Skeletal muscle satellite cell (primary cell): Measurements from ENCODE around the gene DMBX1.
A peak's percentile ranks its signal among the peaks of the same experiment; 100 is the strongest.

Experiments
- H3K27me3 ChIP-seq: 2 replicates; pipeline ENCODE4 v1.7.0; 2013; ENCODE audit warnings: low read length; ENCODE audit not compliant: control insufficient read depth, insufficient read depth
- H3K36me3 ChIP-seq: 2 replicates; pipeline ENCODE4 v1.7.0; 2013; ENCODE audit warnings: mild to moderate bottlenecking, control low read depth, low read length; ENCODE audit not compliant: insufficient read depth
- H3K4me1 ChIP-seq: 2 replicates; pipeline ENCODE4 v1.7.0; 2013; ENCODE audit warnings: low read length; ENCODE audit not compliant: control insufficient read depth, insufficient read depth
- H3K4me2 ChIP-seq: 2 replicates; pipeline ENCODE4 v1.7.0; 2013; ENCODE audit warnings: mild to moderate bottlenecking, low read length
- H3K4me3 ChIP-seq: 2 replicates; pipeline ENCODE4 v1.7.0; 2013; ENCODE audit warnings: low read length
- H3K9ac ChIP-seq: 2 replicates; pipeline ENCODE4 v1.7.0; 2013; ENCODE audit warnings: mild to moderate bottlenecking, low read depth, low read length, moderate library complexity
- H3K9me3 ChIP-seq: replicated peaks from 2 replicates; pipeline ENCODE4 v1.7.0; 2013; ENCODE audit warnings: mild to moderate bottlenecking, control low read depth, low read length

The DMBX1 gene

GRCh38 chr1:46461809-46462448, 27.7 kb upstream of the DMBX1 start:
- Histone ChIP-seq H3K27me3 (peaks cover 60% of the 10 kb centered on the region), H3K4me1 (peaks cover 9% of the 10 kb centered on the region), H3K4me2 (no peak overlapping the region), H3K4me3 (no peak overlapping the region), H3K9me3 (no peaks in the 10 kb centered on the region), H3K36me3 (no peaks in the 10 kb centered on the region), H3K9ac (no peak overlapping the region)

DNA sequence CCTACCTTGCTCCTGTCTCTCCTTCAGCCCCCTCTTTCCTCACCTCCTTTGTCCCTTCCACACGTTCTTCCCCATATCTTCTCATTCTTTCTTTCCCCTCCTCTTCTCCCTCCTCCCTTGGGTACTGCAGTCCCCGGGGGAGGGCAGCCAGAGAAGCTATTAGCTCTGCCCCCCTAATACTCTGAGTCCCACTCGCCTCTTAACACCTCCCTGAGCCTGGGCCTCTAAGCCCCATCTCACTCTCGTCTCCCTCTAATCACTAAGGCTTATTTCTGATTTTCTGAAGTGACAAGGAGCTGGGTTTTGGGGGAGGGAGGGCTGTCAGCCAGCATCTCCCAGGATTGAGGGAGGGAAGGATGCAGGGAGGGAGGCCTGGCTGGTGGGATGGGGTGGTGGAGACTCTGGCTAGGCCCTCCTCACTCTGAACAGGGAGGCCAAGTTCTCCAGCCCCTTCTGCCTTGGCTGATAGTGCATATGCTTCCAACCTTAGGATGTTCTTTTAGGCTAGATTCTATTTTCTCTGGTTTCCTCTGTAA, 25.6 kb upstream of the DMBX1 start:
- H3K27me3 ChIP-seq: peaks cover 57% of the 10 kb centered on the region
- H3K4me1 ChIP-seq: peaks cover 11% of the 10 kb centered on the region
- no peak overlapping the region for H3K9ac ChIP-seq
- H3K4me3 ChIP-seq: no peak overlapping the region
- no peaks in the 10 kb centered on the region for H3K9me3 ChIP-seq
- no peaks in the 10 kb centered on the region for H3K36me3 ChIP-seq
- no peak overlapping the region for H3K4me2 ChIP-seq

DNA sequence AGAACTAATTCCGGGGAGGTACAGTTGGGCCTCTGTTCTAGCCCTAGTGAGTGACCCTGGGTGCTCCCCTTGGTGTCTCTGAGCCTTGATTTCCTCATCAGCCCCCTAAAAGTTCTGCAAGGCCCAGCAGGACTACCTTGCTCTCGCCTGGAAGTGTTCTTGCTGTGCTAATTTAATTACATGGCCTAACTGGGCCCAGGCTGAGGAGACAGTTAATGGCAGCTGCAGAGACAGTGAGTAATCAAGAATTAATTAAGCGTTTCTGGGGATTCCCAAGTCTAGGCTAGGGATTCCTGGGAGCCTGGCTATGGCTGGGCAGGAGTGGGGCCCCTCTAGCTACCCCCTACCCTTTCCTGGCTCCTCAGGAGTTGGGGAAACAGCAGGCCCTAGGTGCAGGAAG, 24.7 kb upstream of the DMBX1 start:
- Histone ChIP-seq H3K27me3 (peaks cover 51% of the 10 kb centered on the region), H3K36me3 (no peaks in the 10 kb centered on the region), H3K9me3 (no peaks in the 10 kb centered on the region), H3K4me2 (no peak overlapping the region), H3K4me1 (peaks cover 11% of the 10 kb centered on the region), H3K4me3 (no peak overlapping the region), H3K9ac (no peak overlapping the region)

DNA sequence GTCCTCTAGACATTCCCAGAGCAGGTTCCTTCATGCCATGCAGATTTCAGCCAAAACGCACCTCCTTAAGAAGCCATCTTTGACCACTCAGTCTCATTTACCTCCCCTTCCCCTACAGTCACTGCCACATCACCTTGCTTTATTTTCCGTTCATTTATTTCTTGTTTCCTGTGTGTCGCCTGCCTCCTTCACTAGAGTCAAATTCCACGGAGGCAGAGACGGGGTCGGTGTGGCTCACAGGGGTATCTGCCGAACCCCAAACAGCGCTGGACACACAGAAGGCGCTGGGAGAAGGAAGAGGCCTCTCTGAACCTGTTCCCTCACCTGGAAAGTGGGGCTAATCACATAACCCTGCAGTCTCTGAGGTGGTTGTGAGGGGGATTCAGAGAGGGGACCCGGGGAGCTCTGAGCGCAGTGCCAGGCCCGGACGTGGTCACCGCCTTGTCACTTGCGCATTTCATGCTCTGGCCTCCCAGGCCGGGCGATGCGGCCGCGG, 23.6 kb upstream of the DMBX1 start:
- Histone ChIP-seq H3K9ac (no peak overlapping the region), H3K4me3 (peak overlapping the region; percentile 71), H3K4me2 (peak overlapping the region; percentile 88), H3K4me1 (peaks cover 11% of the 10 kb centered on the region), H3K36me3 (no peaks in the 10 kb centered on the region), H3K27me3 (peaks cover 50% of the 10 kb centered on the region), H3K9me3 (no peaks in the 10 kb centered on the region)

DNA sequence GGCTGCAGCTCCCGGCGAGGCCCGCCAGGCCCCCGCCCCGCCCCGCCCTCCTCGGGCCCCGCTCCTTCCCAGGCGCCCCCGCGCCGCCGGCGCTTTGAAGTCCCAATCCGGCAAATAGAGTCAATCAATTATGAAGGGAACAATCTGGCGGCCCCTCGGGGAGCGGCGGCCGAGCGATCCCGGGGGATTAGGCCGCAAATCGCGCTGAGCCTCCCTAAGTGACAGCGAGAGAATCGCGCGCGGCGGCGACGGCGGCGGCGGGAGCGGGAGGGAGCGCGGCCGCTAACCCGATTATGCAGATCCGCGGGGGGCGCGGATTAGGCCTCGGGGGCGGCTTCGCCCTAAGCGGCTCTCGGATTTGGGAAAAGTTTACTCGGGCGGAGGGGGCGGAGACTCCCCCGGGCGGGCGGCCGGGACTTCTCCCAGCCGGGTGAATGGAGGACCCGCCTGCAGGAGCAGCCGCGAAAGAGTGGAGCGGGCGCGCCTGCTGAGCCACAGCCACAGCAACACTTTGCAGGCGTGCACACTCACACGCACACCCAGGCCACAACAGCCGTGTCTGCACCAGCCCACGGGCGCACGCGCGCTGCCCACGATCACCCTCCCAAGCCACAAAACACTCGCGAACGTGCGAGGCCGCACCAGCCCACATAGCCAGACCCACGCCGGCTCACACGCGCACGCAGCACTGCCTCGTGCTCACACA, 23.0 kb upstream of the DMBX1 start:
- H3K9ac ChIP-seq: peak overlapping the region; percentile 54

GRCh38 chr1:46467183-46467504, 22.5 kb upstream of the DMBX1 start:
- peak overlapping the region; percentile 88 for H3K4me2 ChIP-seq
- H3K9me3 ChIP-seq: no peaks in the 10 kb centered on the region
- no peaks in the 10 kb centered on the region for H3K36me3 ChIP-seq
- peaks cover 6% of the 10 kb centered on the region for H3K4me1 ChIP-seq
- no peak overlapping the region for H3K9ac ChIP-seq
- H3K4me3 ChIP-seq: peak overlapping the region; percentile 71
- peaks cover 43% of the 10 kb centered on the region for H3K27me3 ChIP-seq

More for the DNA sequence above, 23.0 kb upstream of the DMBX1 start:
- Histone ChIP-seq H3K4me1 (peaks cover 11% of the 10 kb centered on the region), H3K4me3 (peak overlapping the region; percentile 71), H3K27me3 (peaks cover 48% of the 10 kb centered on the region), H3K4me2 (peak overlapping the region; percentile 88), H3K9me3 (no peaks in the 10 kb centered on the region), H3K36me3 (no peaks in the 10 kb centered on the region)

- Histone ChIP-seq H3K27me3 (peaks cover 59% of the 10 kb centered on the region), H3K9me3 (no peaks in the 10 kb centered on the region), H3K9ac (no peak overlapping the region), H3K4me3 (no peak overlapping the region), H3K4me2 (no peak overlapping the region), H3K36me3 (no peaks in the 10 kb centered on the region), H3K4me1 (peaks cover 5% of the 10 kb centered on the region)
These were observed 19.8 kb upstream of the DMBX1 start for GRCh38 chr1:46469881-46470280.

GRCh38 chr1:46471848-46472492, 17.7 kb upstream of the DMBX1 start:
- peaks cover 61% of the 10 kb centered on the region for H3K27me3 ChIP-seq
- no peak overlapping the region for H3K4me3 ChIP-seq
- H3K36me3 ChIP-seq: no peaks in the 10 kb centered on the region
- H3K9ac ChIP-seq: no peak overlapping the region
- H3K9me3 ChIP-seq: no peaks in the 10 kb centered on the region
- H3K4me1 ChIP-seq: peaks cover 2% of the 10 kb centered on the region
- no peak overlapping the region for H3K4me2 ChIP-seq

DNA sequence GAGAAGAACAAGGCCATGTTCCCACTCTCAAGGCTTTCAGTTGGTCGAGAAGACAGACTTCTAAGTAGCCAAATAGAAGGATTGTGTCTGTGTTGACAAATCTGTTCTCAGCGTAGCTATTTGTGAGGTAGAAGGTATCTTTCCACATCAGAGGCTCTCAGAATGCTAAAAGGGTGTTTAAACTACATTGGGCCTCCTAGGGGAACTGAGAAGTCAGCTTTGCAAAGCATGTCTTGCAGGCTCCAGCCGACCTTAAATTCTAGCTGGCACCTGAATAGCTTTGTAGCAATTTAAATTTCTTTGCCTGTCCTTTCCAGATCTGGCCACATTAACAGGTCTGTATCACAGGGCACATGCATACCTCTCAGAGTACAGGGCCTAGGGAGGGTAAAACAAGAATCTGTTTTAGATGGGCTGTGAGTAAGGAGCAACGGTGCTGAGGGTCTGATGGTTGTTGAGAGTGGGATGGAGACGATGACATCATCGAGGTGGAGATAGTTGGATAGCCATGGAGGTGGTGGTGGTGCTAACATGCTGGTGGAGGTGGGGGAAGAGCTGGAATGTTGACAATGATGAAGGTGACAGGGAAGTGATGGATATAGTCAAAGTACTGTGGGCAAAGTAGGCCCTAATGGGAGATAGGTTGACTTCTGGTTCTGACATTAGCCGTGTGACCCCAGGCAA, 17.0 kb upstream of the DMBX1 start:
- Histone ChIP-seq H3K9ac (no peak overlapping the region), H3K4me2 (no peak overlapping the region), H3K36me3 (no peaks in the 10 kb centered on the region), H3K4me3 (no peak overlapping the region), H3K27me3 (peaks cover 54% of the 10 kb centered on the region), H3K4me1 (no peaks in the 10 kb centered on the region), H3K9me3 (no peaks in the 10 kb centered on the region)

DNA sequence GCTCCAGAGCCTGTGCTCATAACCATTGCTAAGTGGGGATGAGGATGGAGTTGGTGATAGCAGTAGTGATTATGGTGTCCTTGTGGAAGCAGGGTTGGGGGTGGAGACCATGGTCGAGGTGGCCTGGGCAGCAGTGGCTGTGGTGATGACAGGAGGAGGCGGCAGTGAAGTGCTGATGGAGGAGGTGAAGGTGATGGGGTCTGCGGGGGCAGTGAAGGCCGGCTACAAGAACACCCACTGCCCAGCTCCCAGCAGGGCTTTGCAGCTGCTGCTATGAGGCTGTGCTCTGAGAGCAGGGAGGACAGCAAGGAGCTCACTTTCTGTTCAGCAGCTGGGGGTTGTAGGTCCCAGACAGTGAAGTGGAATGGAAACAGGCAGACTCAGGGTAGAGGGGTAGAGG, 15.6 kb upstream of the DMBX1 start:
- Histone ChIP-seq H3K36me3 (no peaks in the 10 kb centered on the region), H3K4me2 (no peak overlapping the region), H3K4me3 (no peak overlapping the region), H3K9ac (no peak overlapping the region), H3K9me3 (no peaks in the 10 kb centered on the region), H3K4me1 (no peaks in the 10 kb centered on the region), H3K27me3 (peaks cover 53% of the 10 kb centered on the region)

DNA sequence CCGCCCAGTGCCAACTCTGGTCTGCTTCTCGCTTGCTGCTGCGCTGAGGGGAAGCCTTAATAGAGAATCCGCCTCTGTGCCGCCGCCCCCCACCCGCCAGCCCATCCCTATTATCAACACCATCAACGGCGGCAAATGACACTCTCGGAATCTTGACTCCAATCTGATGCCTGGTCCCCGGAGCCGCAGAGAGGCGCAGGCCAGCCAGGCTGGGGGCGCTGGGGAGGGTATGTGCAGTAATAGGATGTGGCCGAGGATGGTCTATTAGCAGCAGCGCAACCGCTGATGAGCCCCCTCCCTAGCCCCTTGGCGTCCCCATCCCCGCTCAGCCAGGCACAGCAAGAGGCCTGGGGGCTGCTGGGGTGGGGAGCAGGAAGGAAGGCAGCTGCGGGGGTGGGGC, 15.1 kb upstream of the DMBX1 start:
- Histone ChIP-seq H3K4me1 (no peaks in the 10 kb centered on the region), H3K4me2 (no peak overlapping the region), H3K27me3 (peaks cover 59% of the 10 kb centered on the region), H3K9ac (no peak overlapping the region), H3K36me3 (no peaks in the 10 kb centered on the region), H3K9me3 (no peaks in the 10 kb centered on the region), H3K4me3 (no peak overlapping the region)
